Right lobe of liver (tissue), 4 donors: ENCODE measurements around the gene VEGFA.

Source experiments
- POLR2A ChIP-seq: fragments of 450-650 bp; IDR thresholded peaks from one replicate; pipeline ENCODE4 v1.6.1; 2017; ENCODE audit warnings: antibody characterized with exemption, mild to moderate bottlenecking
- TF ChIP-seq, protein P1 (sequence below), 4 donors: fragments of 200-600 bp in 3 of 4; fragments of 450-650 bp in 1 of 4; IDR thresholded peaks; one replicate each; pipeline versions ENCODE4 v1.5.1 to v1.8.0; 2016 to 2022; ENCODE audit warnings: antibody characterized with exemption in 4 of 4, mild to moderate bottlenecking in 2 of 4
- donor health status: DM: no; HTN: no; CAD: no.
- donor health status: DM: no; HTN: no; CAD: no.
- donor health status: DM: no; HTN: yes; CAD: no.

DNA sequence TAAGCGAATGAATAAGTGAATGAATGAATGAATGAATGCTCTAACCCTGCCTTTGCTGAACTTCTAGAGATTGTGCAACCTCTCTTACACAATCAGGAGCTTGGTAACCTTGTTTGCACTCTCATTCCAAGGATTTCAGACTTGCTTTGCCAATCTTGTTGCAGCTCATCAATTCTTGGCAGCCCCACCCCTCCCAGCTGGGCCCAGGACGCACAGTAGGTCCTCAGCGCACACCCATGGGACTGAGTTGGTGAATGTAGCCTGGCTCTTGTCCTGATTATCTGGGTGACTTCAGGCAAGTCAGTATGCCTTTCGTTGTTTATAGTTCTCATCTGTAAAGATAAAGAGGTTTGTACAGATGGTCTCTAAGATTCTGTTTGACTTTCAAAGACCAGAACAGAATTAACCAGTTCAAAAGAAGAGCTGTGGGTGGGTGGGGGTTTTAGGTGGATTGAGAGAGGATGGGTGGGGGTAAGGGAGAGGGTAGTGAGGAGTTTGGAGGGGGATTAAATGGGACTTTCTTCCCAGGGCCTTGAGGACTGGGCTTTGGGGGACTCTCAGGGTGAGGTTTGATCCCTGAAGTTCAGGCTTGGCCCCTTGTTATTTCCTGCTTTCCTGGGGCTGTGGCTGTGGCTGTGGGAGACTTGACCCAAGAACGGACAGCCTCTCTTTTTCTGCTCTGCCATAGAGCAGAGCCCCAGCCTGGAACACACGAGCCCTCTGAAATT is 33.2 kb downstream of the VEGFA start:
- TF ChIP-seq, protein P1, sequence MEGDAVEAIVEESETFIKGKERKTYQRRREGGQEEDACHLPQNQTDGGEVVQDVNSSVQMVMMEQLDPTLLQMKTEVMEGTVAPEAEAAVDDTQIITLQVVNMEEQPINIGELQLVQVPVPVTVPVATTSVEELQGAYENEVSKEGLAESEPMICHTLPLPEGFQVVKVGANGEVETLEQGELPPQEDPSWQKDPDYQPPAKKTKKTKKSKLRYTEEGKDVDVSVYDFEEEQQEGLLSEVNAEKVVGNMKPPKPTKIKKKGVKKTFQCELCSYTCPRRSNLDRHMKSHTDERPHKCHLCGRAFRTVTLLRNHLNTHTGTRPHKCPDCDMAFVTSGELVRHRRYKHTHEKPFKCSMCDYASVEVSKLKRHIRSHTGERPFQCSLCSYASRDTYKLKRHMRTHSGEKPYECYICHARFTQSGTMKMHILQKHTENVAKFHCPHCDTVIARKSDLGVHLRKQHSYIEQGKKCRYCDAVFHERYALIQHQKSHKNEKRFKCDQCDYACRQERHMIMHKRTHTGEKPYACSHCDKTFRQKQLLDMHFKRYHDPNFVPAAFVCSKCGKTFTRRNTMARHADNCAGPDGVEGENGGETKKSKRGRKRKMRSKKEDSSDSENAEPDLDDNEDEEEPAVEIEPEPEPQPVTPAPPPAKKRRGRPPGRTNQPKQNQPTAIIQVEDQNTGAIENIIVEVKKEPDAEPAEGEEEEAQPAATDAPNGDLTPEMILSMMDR (IDR thresholded peaks at IDR 0.05), result no peak
- TF ChIP-seq POLR2A, result no peak
